ENCODE data around the gene ERVH48-1.
"Not testable (repeated sequence)": the region's sequence is repeated elsewhere in the genome, so short reads cannot be mapped to it uniquely, and the experiment has no call there.

The ERVH48-1 gene

GRCh38 chr21:42903817-42904216, 21.6 kb downstream of the ERVH48-1 start:
- Mint-ChIP-seq H3K27ac (no peak overlapping the region), H3K9me3 (no peaks in the 10 kb centered on the region), H3K4me3 (no peak overlapping the region), H3K36me3 (peaks cover 15% of the 10 kb centered on the region), H3K27me3 (no peaks in the 10 kb centered on the region), H3K4me1 (no peaks in the 10 kb centered on the region)
- ATAC-seq (ENCODE audit: low read depth) (no peak), DNase-seq (ENCODE audit: low spot score in 2 of 2) (no peak)

- Mint-ChIP-seq H3K27me3 (no peaks in the 10 kb centered on the region), H3K9me3 (no peaks in the 10 kb centered on the region), H3K27ac (no peak overlapping the region), H3K36me3 (peaks cover 12% of the 10 kb centered on the region), H3K4me1 (no peaks in the 10 kb centered on the region), H3K4me3 (no peak overlapping the region)
- no peak for DNase-seq (ENCODE audit: low spot score in 2 of 2)
- ATAC-seq (ENCODE audit: low read depth), result no peak
Observed at GRCh38 chr21:42900446-42900845, 25.0 kb downstream of the ERVH48-1 start.

GRCh38 chr21:42892931-42893755, 32.3 kb downstream of the ERVH48-1 start, which contains the start of gene NDUFV3:
TSS of gene NDUFV3 (plus strand) at chr21:42893309. CDS start at chr21:42893334, 25 bp downstream.
- H3K36me3 Mint-ChIP-seq, result peaks cover 3% of the 10 kb centered on the region
- no peaks in the 10 kb centered on the region for H3K27me3 Mint-ChIP-seq
- DNase-seq (ENCODE audit: low spot score in 2 of 2), result peak; percentile 93 to 97
- peak within 1 kb of the TSS; percentile 92 for H3K27ac Mint-ChIP-seq
- peak within 1 kb of the TSS; percentile 97 for H3K4me3 Mint-ChIP-seq
- ATAC-seq (ENCODE audit: low read depth), result peak; percentile 90
- peaks cover 8% of the 10 kb centered on the region for H3K4me1 Mint-ChIP-seq
- no peaks in the 10 kb centered on the region for H3K9me3 Mint-ChIP-seq

GRCh38 chr21:42892582-42892930, 32.9 kb downstream of the ERVH48-1 start:
- H3K4me1 Mint-ChIP-seq, result peaks cover 8% of the 10 kb centered on the region
- H3K9me3 Mint-ChIP-seq, result no peaks in the 10 kb centered on the region
- peak overlapping the region; percentile 92 for H3K27ac Mint-ChIP-seq
- peak overlapping the region; percentile 97 for H3K4me3 Mint-ChIP-seq
- H3K27me3 Mint-ChIP-seq, result no peaks in the 10 kb centered on the region
- peaks cover 2% of the 10 kb centered on the region for H3K36me3 Mint-ChIP-seq
- DNase-seq (ENCODE audit: low spot score in 2 of 2) (no peak), ATAC-seq (ENCODE audit: low read depth) (peak; percentile 26)

GRCh38 chr21:42887326-42887725, 38.1 kb downstream of the ERVH48-1 start:
- no peak for ATAC-seq (ENCODE audit: low read depth)
- Mint-ChIP-seq H3K27me3 (no peaks in the 10 kb centered on the region), H3K36me3 (no peaks in the 10 kb centered on the region), H3K27ac (no peak overlapping the region), H3K9me3 (no peaks in the 10 kb centered on the region), H3K4me1 (peaks cover 2% of the 10 kb centered on the region), H3K4me3 (no peak overlapping the region)
- DNase-seq (ENCODE audit: low spot score in 2 of 2), result no peak

GRCh38 chr21:42883921-42884320, 41.5 kb downstream of the ERVH48-1 start:
- Mint-ChIP-seq H3K27ac (no peak overlapping the region), H3K9me3 (no peaks in the 10 kb centered on the region), H3K27me3 (no peaks in the 10 kb centered on the region), H3K4me3 (no peak overlapping the region), H3K4me1 (peaks cover 7% of the 10 kb centered on the region), H3K36me3 (peaks cover 2% of the 10 kb centered on the region)
- no peak for DNase-seq (ENCODE audit: low spot score in 2 of 2)
- no peak for ATAC-seq (ENCODE audit: low read depth)

- DNase-seq (ENCODE audit: low spot score in 2 of 2), result no peak
- peaks cover 16% of the 10 kb centered on the region for H3K4me1 Mint-ChIP-seq
- H3K27ac Mint-ChIP-seq, result peak overlapping the region; percentile 99
- peak overlapping the region; percentile 91 for H3K4me3 Mint-ChIP-seq
- no peaks in the 10 kb centered on the region for H3K27me3 Mint-ChIP-seq
- H3K9me3 Mint-ChIP-seq, result no peaks in the 10 kb centered on the region
- H3K36me3 Mint-ChIP-seq, result peaks cover 3% of the 10 kb centered on the region
- no peak for ATAC-seq (ENCODE audit: low read depth)
Observed at GRCh38 chr21:42880352-42880751, 45.1 kb downstream of the ERVH48-1 start.

GRCh38 chr21:42878993-42879787, 46.2 kb downstream of the ERVH48-1 start, which contains the start of gene WDR4:
TSS of gene WDR4 (minus strand) at chr21:42879539. CDS start at chr21:42879495, 44 bp downstream.
- ATAC-seq (ENCODE audit: low read depth) (peak; percentile 91), DNase-seq (ENCODE audit: low spot score in 2 of 2) (peak; percentile 97 to 99)
- H3K27ac Mint-ChIP-seq, result peak within 1 kb of the TSS; percentile 99
- peak within 1 kb of the TSS; percentile 91 for H3K4me3 Mint-ChIP-seq
- peaks cover 6% of the 10 kb centered on the region for H3K36me3 Mint-ChIP-seq
- H3K4me1 Mint-ChIP-seq, result peaks cover 16% of the 10 kb centered on the region
- no peaks in the 10 kb centered on the region for H3K9me3 Mint-ChIP-seq
- no peaks in the 10 kb centered on the region for H3K27me3 Mint-ChIP-seq

GRCh38 chr21:42878678-42878992, 46.8 kb downstream of the ERVH48-1 start:
- peak overlapping the region; percentile 99 for H3K27ac Mint-ChIP-seq
- H3K9me3 Mint-ChIP-seq, result no peaks in the 10 kb centered on the region
- DNase-seq (ENCODE audit: low spot score in 2 of 2) (no peak), ATAC-seq (ENCODE audit: low read depth) (no peak)
- no peaks in the 10 kb centered on the region for H3K27me3 Mint-ChIP-seq
- peaks cover 16% of the 10 kb centered on the region for H3K4me1 Mint-ChIP-seq
- H3K36me3 Mint-ChIP-seq, result peaks cover 8% of the 10 kb centered on the region
- peak overlapping the region; percentile 91 for H3K4me3 Mint-ChIP-seq

GRCh38 chr21:42875811-42876210, 49.6 kb downstream of the ERVH48-1 start:
- H3K4me3 Mint-ChIP-seq; H3K27ac Mint-ChIP-seq; H3K27me3 Mint-ChIP-seq; H3K9me3 Mint-ChIP-seq; DNase-seq (ENCODE audit: low spot score in 2 of 2); ATAC-seq (ENCODE audit: low read depth): not testable (repeated sequence)
- Mint-ChIP-seq H3K4me1 (peaks cover 16% of the 10 kb centered on the region), H3K36me3 (peaks cover 13% of the 10 kb centered on the region)

- Mint-ChIP-seq H3K36me3 (peaks cover 18% of the 10 kb centered on the region), H3K9me3 (no peaks in the 10 kb centered on the region), H3K4me3 (no peak overlapping the region), H3K27me3 (no peaks in the 10 kb centered on the region), H3K27ac (no peak overlapping the region), H3K4me1 (peaks cover 2% of the 10 kb centered on the region)
- ATAC-seq (ENCODE audit: low read depth) (no peak), DNase-seq (ENCODE audit: low spot score in 2 of 2) (no peak)
Observed at GRCh38 chr21:42873096-42873495, 52.3 kb downstream of the ERVH48-1 start.

- no peaks in the 10 kb centered on the region for H3K9me3 Mint-ChIP-seq
- H3K27me3 Mint-ChIP-seq, result no peaks in the 10 kb centered on the region
- peaks cover 3% of the 10 kb centered on the region for H3K4me1 Mint-ChIP-seq
- DNase-seq (ENCODE audit: low spot score in 2 of 2), result no peak
- H3K4me3 Mint-ChIP-seq, result no peak overlapping the region
- peaks cover 19% of the 10 kb centered on the region for H3K36me3 Mint-ChIP-seq
- no peak for ATAC-seq (ENCODE audit: low read depth)
- no peak overlapping the region for H3K27ac Mint-ChIP-seq
Observed at GRCh38 chr21:42868196-42868595, 57.2 kb downstream of the ERVH48-1 start.

All from memory B cell (primary cell).